GM19099 (cell line): ENCODE measurements around the gene ABCA2.

Experiments used
- POLR2A ChIP-seq: IDR thresholded peaks from 3 replicates; pipeline ENCODE4 v1.6.1; 2011; ENCODE audit warnings: low read depth; ENCODE audit not compliant: insufficient read length; ENCODE audit errors: extremely low read depth

ABCA2 gene

GRCh38 chr9:137066096-137066861, 38.2 kb upstream of the ABCA2 start:
- TF ChIP-seq POLR2A = no peak

GRCh38 chr9:137065336-137065967, 37.4 kb upstream of the ABCA2 start:
- no peak for TF ChIP-seq POLR2A

- no peak for TF ChIP-seq POLR2A
Measured at GRCh38 chr9:137064880-137065164, 36.8 kb upstream of the ABCA2 start.

GRCh38 chr9:137064027-137064879, 36.2 kb upstream of the ABCA2 start:
- TF ChIP-seq POLR2A = no peak

- no peak for TF ChIP-seq POLR2A
Measured at GRCh38 chr9:137063311-137064026, 35.4 kb upstream of the ABCA2 start.

GRCh38 chr9:137062384-137062783, 34.3 kb upstream of the ABCA2 start:
- TF ChIP-seq POLR2A = no peak

GRCh38 chr9:137058521-137059234, 30.6 kb upstream of the ABCA2 start:
- no peak for TF ChIP-seq POLR2A

GRCh38 chr9:137057545-137057944, 29.5 kb upstream of the ABCA2 start:
- TF ChIP-seq POLR2A = no peak

- no peak for TF ChIP-seq POLR2A
Measured at GRCh38 chr9:137056739-137057415, 28.8 kb upstream of the ABCA2 start.

- no peak for TF ChIP-seq POLR2A
Measured at GRCh38 chr9:137055385-137056364, 27.6 kb upstream of the ABCA2 start.

- no peak for TF ChIP-seq POLR2A
Measured at GRCh38 chr9:137054932-137055384, 26.9 kb upstream of the ABCA2 start.

GRCh38 chr9:137053944-137054931, 26.2 kb upstream of the ABCA2 start, which contains the start of gene ENTPD2:
Gene ENTPD2, minus strand, starts transcription at chr9:137054061. Its CDS starts 64 bp downstream, at chr9:137053997.
- no peak for TF ChIP-seq POLR2A
